ENCODE results near the gene PLXNB3.
A peak's percentile ranks its signal among the peaks of the same experiment; 100 is the strongest.

Gene PLXNB3

GRCh38 chrX:153820601-153821000 lies 56.6 kb downstream of the PLXNB3 start:
- no peaks in the 10 kb centered on the region for H3K36me3 ChIP-seq (ENCODE audit: insufficient read depth, low read depth, low read length)
- no peak overlapping the region for H3K9ac ChIP-seq (ENCODE audit: low read depth, low read length)
- peaks cover 19% of the 10 kb centered on the region for H3K4me1 ChIP-seq (ENCODE audit: insufficient read depth, low read length)
- no peaks in the 10 kb centered on the region for H3K27me3 ChIP-seq (ENCODE audit: insufficient read depth, low read length)
- no peaks in the 10 kb centered on the region for H3K9me3 ChIP-seq (ENCODE audit: insufficient read depth, low read depth, low read length)
- H3K27ac ChIP-seq (ENCODE audit: low read length) = no peak overlapping the region
- H3K4me3 ChIP-seq (ENCODE audit: low read length) = no peak overlapping the region

DNA sequence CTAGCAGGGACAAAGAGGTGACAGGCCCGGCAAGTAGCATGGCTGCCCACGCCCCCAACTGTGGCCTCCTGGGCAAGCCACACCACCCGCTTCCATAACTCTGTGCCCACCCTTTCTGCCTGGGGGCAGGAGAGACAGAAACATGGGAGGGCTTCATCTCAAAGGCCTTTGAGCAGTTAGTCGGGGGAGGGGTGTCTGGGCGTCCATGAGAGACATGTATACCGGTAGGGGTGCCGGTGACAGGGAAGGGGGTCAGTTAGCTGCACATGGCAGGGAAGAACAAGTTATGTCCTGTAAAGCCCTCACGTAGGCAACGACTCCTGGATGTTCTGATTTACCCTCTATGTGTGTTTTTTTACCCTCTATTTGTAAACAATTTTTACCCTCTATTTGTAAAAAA lies 57.0 kb downstream of the PLXNB3 start:
- H3K36me3 ChIP-seq (ENCODE audit: insufficient read depth, low read depth, low read length) = no peaks in the 10 kb centered on the region
- no peaks in the 10 kb centered on the region for H3K27me3 ChIP-seq (ENCODE audit: insufficient read depth, low read length)
- H3K9me3 ChIP-seq (ENCODE audit: insufficient read depth, low read depth, low read length) = no peaks in the 10 kb centered on the region
- H3K9ac ChIP-seq (ENCODE audit: low read depth, low read length) = no peak overlapping the region
- H3K4me3 ChIP-seq (ENCODE audit: low read length) = no peak overlapping the region
- no peak overlapping the region for H3K27ac ChIP-seq (ENCODE audit: low read length)
- peaks cover 21% of the 10 kb centered on the region for H3K4me1 ChIP-seq (ENCODE audit: insufficient read depth, low read length)

GRCh38 chrX:153824348-153824747 lies 60.3 kb downstream of the PLXNB3 start:
- H3K9me3 ChIP-seq (ENCODE audit: insufficient read depth, low read depth, low read length) = no peaks in the 10 kb centered on the region
- no peaks in the 10 kb centered on the region; the same call in 1 of the 2 replicates for H3K36me3 ChIP-seq (ENCODE audit: insufficient read depth, low read depth, low read length)
- no peak overlapping the region for H3K9ac ChIP-seq (ENCODE audit: low read depth, low read length)
- no peak overlapping the region for H3K4me3 ChIP-seq (ENCODE audit: low read length)
- H3K4me1 ChIP-seq (ENCODE audit: insufficient read depth, low read length) = peaks cover 33% of the 10 kb centered on the region
- peaks cover 5% of the 10 kb centered on the region; the same call in 1 of the 2 replicates for H3K27me3 ChIP-seq (ENCODE audit: insufficient read depth, low read length)
- no peak overlapping the region for H3K27ac ChIP-seq (ENCODE audit: low read length)

DNA sequence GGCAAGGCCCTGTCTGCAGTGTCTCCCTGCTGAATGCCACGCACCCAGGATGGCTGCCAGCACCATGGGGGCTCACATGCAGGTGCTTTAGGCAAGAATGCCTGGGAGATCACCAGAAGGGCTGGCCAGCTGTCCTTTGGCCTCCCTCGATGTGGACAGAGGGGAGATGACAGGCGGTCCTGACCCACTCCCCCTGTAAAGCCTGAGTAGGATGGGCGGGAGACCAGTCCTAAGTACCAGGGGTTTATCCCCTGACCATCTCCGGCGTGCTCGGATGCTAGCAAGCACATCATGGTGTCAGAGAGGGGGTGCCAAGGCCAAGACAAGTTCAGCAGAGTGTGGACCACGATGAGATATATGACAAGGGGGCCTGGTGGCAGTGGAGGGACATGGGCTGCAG lies 61.0 kb downstream of the PLXNB3 start:
- no peak overlapping the region for H3K4me3 ChIP-seq (ENCODE audit: low read length)
- H3K36me3 ChIP-seq (ENCODE audit: insufficient read depth, low read depth, low read length) = no peaks in the 10 kb centered on the region; the same call in 1 of the 2 replicates
- peak overlapping the region; percentile 32; the same call in 1 of the 2 replicates for H3K9ac ChIP-seq (ENCODE audit: low read depth, low read length)
- peaks cover 28% of the 10 kb centered on the region for H3K4me1 ChIP-seq (ENCODE audit: insufficient read depth, low read length)
- peaks cover 5% of the 10 kb centered on the region; the same call in 1 of the 2 replicates for H3K27me3 ChIP-seq (ENCODE audit: insufficient read depth, low read length)
- no peaks in the 10 kb centered on the region for H3K9me3 ChIP-seq (ENCODE audit: insufficient read depth, low read depth, low read length)
- no peak overlapping the region for H3K27ac ChIP-seq (ENCODE audit: low read length)
